ENCODE data around the gene TBC1D5. TPM values are rescaled to one million over a fixed set of nuclear protein-coding genes. Genes with fewer than 3 reads are reported as not detected.
"Not testable (repeated sequence)": the region's sequence is repeated elsewhere in the genome, so short reads cannot be mapped to it uniquely, and the experiment has no call there.

The TBC1D5 gene
- polyA plus RNA-seq, 4 donors = 5.1 to 37.6 (median 12.4) TPM

GRCh38 chr3:17631609-17632008 lies 110.8 kb downstream of the TBC1D5 start:
- Histone ChIP-seq H3K4me3 (ENCODE audit: low read depth in 1 of 3, low read length in 3 of 3) (no peak overlapping the region), H3K27ac (ENCODE audit: low read depth in 1 of 3, low read length in 2 of 3) (no peak overlapping the region), H3K27me3 (ENCODE audit: control insufficient read depth in 3 of 3, insufficient read depth in 3 of 3, low read length in 3 of 3) (no peaks in the 10 kb centered on the region), H3K9me3 (ENCODE audit: control insufficient read depth in 2 of 2, insufficient read depth in 1 of 2, low read depth in 1 of 2, low read length in 1 of 2) (no peaks in the 10 kb centered on the region), H3K4me1 (ENCODE audit: control insufficient read depth in 3 of 3, insufficient read depth in 2 of 3, low read depth in 1 of 3, low read length in 2 of 3) (no peaks in the 10 kb centered on the region), H3K36me3 (ENCODE audit: control insufficient read depth in 3 of 3, insufficient read depth in 2 of 3, low read depth in 1 of 3, low read length in 3 of 3) (no peaks in the 10 kb centered on the region)
- 65 to 92% (median 87%) methylated on average over 1 of the region's 1 CpG for WGBS, 3 donors
- DNase-seq = no peak
- no peak for FAIRE-seq

GRCh38 chr3:17629400-17629799 lies 113.0 kb downstream of the TBC1D5 start:
- Histone ChIP-seq H3K4me3 (ENCODE audit: low read depth in 1 of 3, low read length in 3 of 3) (no peak overlapping the region), H3K4me1 (ENCODE audit: control insufficient read depth in 3 of 3, insufficient read depth in 2 of 3, low read depth in 1 of 3, low read length in 2 of 3) (no peaks in the 10 kb centered on the region), H3K36me3 (ENCODE audit: control insufficient read depth in 3 of 3, insufficient read depth in 2 of 3, low read depth in 1 of 3, low read length in 3 of 3) (no peaks in the 10 kb centered on the region), H3K27ac (ENCODE audit: low read depth in 1 of 3, low read length in 2 of 3) (no peak overlapping the region), H3K27me3 (ENCODE audit: control insufficient read depth in 3 of 3, insufficient read depth in 3 of 3, low read length in 3 of 3) (no peaks in the 10 kb centered on the region), H3K9me3 (ENCODE audit: control insufficient read depth in 2 of 2, insufficient read depth in 1 of 2, low read depth in 1 of 2, low read length in 1 of 2) (no peaks in the 10 kb centered on the region)
- no peak for DNase-seq
- no peak for FAIRE-seq

GRCh38 chr3:17626395-17626794 lies 116.0 kb downstream of the TBC1D5 start:
- Histone ChIP-seq H3K4me1 (ENCODE audit: control insufficient read depth in 3 of 3, insufficient read depth in 2 of 3, low read depth in 1 of 3, low read length in 2 of 3) (no peaks in the 10 kb centered on the region), H3K4me3 (ENCODE audit: low read depth in 1 of 3, low read length in 3 of 3) (no peak overlapping the region), H3K9me3 (ENCODE audit: control insufficient read depth in 2 of 2, insufficient read depth in 1 of 2, low read depth in 1 of 2, low read length in 1 of 2) (no peaks in the 10 kb centered on the region), H3K36me3 (ENCODE audit: control insufficient read depth in 3 of 3, insufficient read depth in 2 of 3, low read depth in 1 of 3, low read length in 3 of 3) (peaks cover 0 to 3% (median 2%) of the 10 kb centered on the region in 3 donors), H3K27me3 (ENCODE audit: control insufficient read depth in 3 of 3, insufficient read depth in 3 of 3, low read length in 3 of 3) (no peaks in the 10 kb centered on the region), H3K27ac (ENCODE audit: low read depth in 1 of 3, low read length in 2 of 3) (no peak overlapping the region)
- DNase-seq (no peak), FAIRE-seq (no peak)
- WGBS, 3 donors = 83 to 100% (median 94%) methylated on average over 1 of the region's 1 CpG

GRCh38 chr3:17625133-17625532 lies 117.3 kb downstream of the TBC1D5 start:
- no peak for FAIRE-seq
- 73 to 78% (median 75%) methylated on average over 2 of the region's 2 CpGs for WGBS, 3 donors

GRCh38 chr3:17623464-17623863 lies 119.0 kb downstream of the TBC1D5 start:
- no peak for FAIRE-seq
- no peak for DNase-seq
- peaks cover 0 to 6% (median 2%) of the 10 kb centered on the region in 3 donors for H3K36me3 ChIP-seq (ENCODE audit: control insufficient read depth in 3 of 3, insufficient read depth in 2 of 3, low read depth in 1 of 3, low read length in 3 of 3)
- H3K27me3 ChIP-seq (ENCODE audit: control insufficient read depth in 3 of 3, insufficient read depth in 3 of 3, low read length in 3 of 3) = no peaks in the 10 kb centered on the region
- no peak overlapping the region for H3K4me3 ChIP-seq (ENCODE audit: low read depth in 1 of 3, low read length in 3 of 3)
- WGBS, 3 donors = 95 to 98% (median 96%) methylated on average over 2 of the region's 2 CpGs
- peaks cover under 1 to 3% of the 10 kb centered on the region in 2 donors for H3K9me3 ChIP-seq (ENCODE audit: control insufficient read depth in 2 of 2, insufficient read depth in 1 of 2, low read depth in 1 of 2, low read length in 1 of 2)
- H3K4me1 ChIP-seq (ENCODE audit: control insufficient read depth in 3 of 3, insufficient read depth in 2 of 3, low read depth in 1 of 3, low read length in 2 of 3) = peaks cover 0 to 8% (median 0%) of the 10 kb centered on the region in 3 donors
- no peak overlapping the region for H3K27ac ChIP-seq (ENCODE audit: low read depth in 1 of 3, low read length in 2 of 3)

More at GRCh38 chr3:17625133-17625532, 117.3 kb downstream of the TBC1D5 start:
- Histone ChIP-seq H3K9me3 (ENCODE audit: control insufficient read depth in 2 of 2, insufficient read depth in 1 of 2, low read depth in 1 of 2, low read length in 1 of 2) (no peaks in the 10 kb centered on the region), H3K27me3 (ENCODE audit: control insufficient read depth in 3 of 3, insufficient read depth in 3 of 3, low read length in 3 of 3) (no peaks in the 10 kb centered on the region), H3K4me3 (ENCODE audit: low read depth in 1 of 3, low read length in 3 of 3) (no peak overlapping the region), H3K27ac (ENCODE audit: low read depth in 1 of 3, low read length in 2 of 3) (no peak overlapping the region), H3K4me1 (ENCODE audit: control insufficient read depth in 3 of 3, insufficient read depth in 2 of 3, low read depth in 1 of 3, low read length in 2 of 3) (peaks cover 0 to 2% (median 0%) of the 10 kb centered on the region in 3 donors), H3K36me3 (ENCODE audit: control insufficient read depth in 3 of 3, insufficient read depth in 2 of 3, low read depth in 1 of 3, low read length in 3 of 3) (peaks cover 0 to 3% (median 2%) of the 10 kb centered on the region in 3 donors)
- no peak for DNase-seq

GRCh38 chr3:17619968-17620367 lies 122.5 kb downstream of the TBC1D5 start:
- Histone ChIP-seq H3K36me3 (ENCODE audit: control insufficient read depth in 3 of 3, insufficient read depth in 2 of 3, low read depth in 1 of 3, low read length in 3 of 3) (peaks cover 0 to 11% (median 2%) of the 10 kb centered on the region in 3 donors), H3K27me3 (ENCODE audit: control insufficient read depth in 3 of 3, insufficient read depth in 3 of 3, low read length in 3 of 3) (no peaks in the 10 kb centered on the region), H3K9me3 (ENCODE audit: control insufficient read depth in 2 of 2, insufficient read depth in 1 of 2, low read depth in 1 of 2, low read length in 1 of 2) (peaks cover 1 to 6% of the 10 kb centered on the region in 2 donors), H3K27ac (ENCODE audit: low read depth in 1 of 3, low read length in 2 of 3) (no peak overlapping the region), H3K4me1 (ENCODE audit: control insufficient read depth in 3 of 3, insufficient read depth in 2 of 3, low read depth in 1 of 3, low read length in 2 of 3) (peaks cover 0 to 8% (median 0%) of the 10 kb centered on the region in 3 donors), H3K4me3 (ENCODE audit: low read depth in 1 of 3, low read length in 3 of 3) (no peak overlapping the region)
- DNase-seq (peak; percentile 25 to 64), FAIRE-seq (no peak)
- WGBS, 3 donors = 18 to 71% (median 49%) methylated on average over 3 of the region's 3 CpGs

GRCh38 chr3:17613017-17613416 lies 129.4 kb downstream of the TBC1D5 start:
- H3K4me1 ChIP-seq (ENCODE audit: control insufficient read depth in 3 of 3, insufficient read depth in 2 of 3, low read depth in 1 of 3, low read length in 2 of 3); DNase-seq; H3K36me3 ChIP-seq (ENCODE audit: control insufficient read depth in 3 of 3, insufficient read depth in 2 of 3, low read depth in 1 of 3, low read length in 3 of 3); H3K27ac ChIP-seq (ENCODE audit: low read depth in 1 of 3, low read length in 2 of 3); H3K4me3 ChIP-seq (ENCODE audit: low read depth in 1 of 3, low read length in 3 of 3); FAIRE-seq; H3K27me3 ChIP-seq (ENCODE audit: control insufficient read depth in 3 of 3, insufficient read depth in 3 of 3, low read length in 3 of 3); H3K9me3 ChIP-seq (ENCODE audit: control insufficient read depth in 2 of 2, insufficient read depth in 1 of 2, low read depth in 1 of 2, low read length in 1 of 2): not testable (repeated sequence)
- WGBS, 3 donors = 93 to 95% (median 95%) methylated on average over 4 of the region's 4 CpGs

- 90 to 92% (median 92%) methylated on average over 8 of the region's 8 CpGs for WGBS, 3 donors
- Histone ChIP-seq H3K27ac (ENCODE audit: low read depth in 1 of 3, low read length in 2 of 3) (no peak overlapping the region), H3K27me3 (ENCODE audit: control insufficient read depth in 3 of 3, insufficient read depth in 3 of 3, low read length in 3 of 3) (no peaks in the 10 kb centered on the region), H3K9me3 (ENCODE audit: control insufficient read depth in 2 of 2, insufficient read depth in 1 of 2, low read depth in 1 of 2, low read length in 1 of 2) (peaks cover 0 to 14% of the 10 kb centered on the region in 2 donors), H3K36me3 (ENCODE audit: control insufficient read depth in 3 of 3, insufficient read depth in 2 of 3, low read depth in 1 of 3, low read length in 3 of 3) (peaks cover 0 to 11% (median 0%) of the 10 kb centered on the region in 3 donors), H3K4me1 (ENCODE audit: control insufficient read depth in 3 of 3, insufficient read depth in 2 of 3, low read depth in 1 of 3, low read length in 2 of 3) (no peaks in the 10 kb centered on the region), H3K4me3 (ENCODE audit: low read depth in 1 of 3, low read length in 3 of 3) (no peak overlapping the region)
- DNase-seq = no peak
- FAIRE-seq = no peak
These were observed 134.5 kb downstream of the TBC1D5 start for GRCh38 chr3:17607905-17608304.

GRCh38 chr3:17605934-17606333 lies 136.5 kb downstream of the TBC1D5 start:
- peaks cover 0 to 9% (median 0%) of the 10 kb centered on the region in 3 donors for H3K36me3 ChIP-seq (ENCODE audit: control insufficient read depth in 3 of 3, insufficient read depth in 2 of 3, low read depth in 1 of 3, low read length in 3 of 3)
- H3K27ac ChIP-seq (ENCODE audit: low read depth in 1 of 3, low read length in 2 of 3) = no peak overlapping the region
- DNase-seq = no peak
- no peak for FAIRE-seq
- WGBS, 3 donors = 95 to 97% (median 97%) methylated on average over 5 of the region's 5 CpGs
- no peaks in the 10 kb centered on the region for H3K27me3 ChIP-seq (ENCODE audit: control insufficient read depth in 3 of 3, insufficient read depth in 3 of 3, low read length in 3 of 3)
- no peak overlapping the region for H3K4me3 ChIP-seq (ENCODE audit: low read depth in 1 of 3, low read length in 3 of 3)
- H3K9me3 ChIP-seq (ENCODE audit: control insufficient read depth in 2 of 2, insufficient read depth in 1 of 2, low read depth in 1 of 2, low read length in 1 of 2) = peaks cover 0 to 14% of the 10 kb centered on the region in 2 donors
- no peaks in the 10 kb centered on the region for H3K4me1 ChIP-seq (ENCODE audit: control insufficient read depth in 3 of 3, insufficient read depth in 2 of 3, low read depth in 1 of 3, low read length in 2 of 3)
